Measurements from ENCODE around the gene HOOK2. TPM values are rescaled to one million over a fixed set of nuclear protein-coding genes. Genes with fewer than 3 reads are reported as not detected.

HOOK2 gene
- total and polyA plus RNA-seq, 4 donors, result 16.4 to 65.2 (median 32.6) TPM

- H3K27me3 ChIP-seq (ENCODE audit: control insufficient read depth, insufficient read depth, low read length), result peaks cover 5% of the 10 kb centered on the region
- no peaks in the 10 kb centered on the region for H3K9me3 ChIP-seq (ENCODE audit: control insufficient read depth, insufficient read depth, low read length)
- DNase-seq (ENCODE audit: low read depth in 4 of 6, low spot score in 6 of 6), result no peak
- H3K4me1 ChIP-seq (ENCODE audit: control insufficient read depth, insufficient read depth, low read length), result peaks cover 71% of the 10 kb centered on the region
- H3K27ac ChIP-seq (ENCODE audit: low read depth, low read length), result peak overlapping the region; percentile 95
- WGBS (ENCODE audit: insufficient coverage), result 7% methylated on average over 38 of the region's 46 CpGs
- H3K36me3 ChIP-seq (ENCODE audit: control insufficient read depth, insufficient read depth, low read length), result no peaks in the 10 kb centered on the region
- peak overlapping the region; percentile 61 for H3K4me3 ChIP-seq (ENCODE audit: low read depth, low read length)
These were observed 13.9 kb upstream of the HOOK2 start for GRCh38 chr19:12789098-12789903.

- H3K36me3 ChIP-seq (ENCODE audit: control insufficient read depth, insufficient read depth, low read length), result no peaks in the 10 kb centered on the region
- peak overlapping the region; percentile 95 for H3K27ac ChIP-seq (ENCODE audit: low read depth, low read length)
- WGBS (ENCODE audit: insufficient coverage), result 11% methylated on average over 9 of the region's 12 CpGs
- H3K4me1 ChIP-seq (ENCODE audit: control insufficient read depth, insufficient read depth, low read length), result peaks cover 73% of the 10 kb centered on the region
- no peaks in the 10 kb centered on the region for H3K9me3 ChIP-seq (ENCODE audit: control insufficient read depth, insufficient read depth, low read length)
- H3K4me3 ChIP-seq (ENCODE audit: low read depth, low read length), result peak overlapping the region; percentile 26
- H3K27me3 ChIP-seq (ENCODE audit: control insufficient read depth, insufficient read depth, low read length), result peaks cover 5% of the 10 kb centered on the region
- DNase-seq (ENCODE audit: low read depth in 4 of 6, low spot score in 6 of 6), result peak in 2 of 6 donors; percentile 52 to 84
These were observed 13.3 kb upstream of the HOOK2 start for GRCh38 chr19:12788682-12789097.

- Histone ChIP-seq H3K27me3 (ENCODE audit: control insufficient read depth, insufficient read depth, low read length) (peaks cover 5% of the 10 kb centered on the region), H3K27ac (ENCODE audit: low read depth, low read length) (peak overlapping the region; percentile 95), H3K36me3 (ENCODE audit: control insufficient read depth, insufficient read depth, low read length) (no peaks in the 10 kb centered on the region), H3K9me3 (ENCODE audit: control insufficient read depth, insufficient read depth, low read length) (no peaks in the 10 kb centered on the region), H3K4me3 (ENCODE audit: low read depth, low read length) (peak overlapping the region; percentile 26), H3K4me1 (ENCODE audit: control insufficient read depth, insufficient read depth, low read length) (peaks cover 76% of the 10 kb centered on the region)
- peak in 1 of 6 donors; percentile 46 for DNase-seq (ENCODE audit: low read depth in 4 of 6, low spot score in 6 of 6)
- WGBS (ENCODE audit: insufficient coverage), result 56% methylated on average over 3 of the region's 4 CpGs
These were observed 12.8 kb upstream of the HOOK2 start for GRCh38 chr19:12788042-12788681.

- WGBS (ENCODE audit: insufficient coverage), result 91% methylated on average over 6 of the region's 10 CpGs
- Histone ChIP-seq H3K9me3 (ENCODE audit: control insufficient read depth, insufficient read depth, low read length) (no peaks in the 10 kb centered on the region), H3K27me3 (ENCODE audit: control insufficient read depth, insufficient read depth, low read length) (peaks cover 2% of the 10 kb centered on the region), H3K4me1 (ENCODE audit: control insufficient read depth, insufficient read depth, low read length) (peaks cover 75% of the 10 kb centered on the region), H3K4me3 (ENCODE audit: low read depth, low read length) (no peak overlapping the region), H3K27ac (ENCODE audit: low read depth, low read length) (no peak overlapping the region), H3K36me3 (ENCODE audit: control insufficient read depth, insufficient read depth, low read length) (no peaks in the 10 kb centered on the region)
- no peak for DNase-seq (ENCODE audit: low read depth in 4 of 6, low spot score in 6 of 6)
These were observed 12.1 kb upstream of the HOOK2 start for GRCh38 chr19:12787458-12787857.

GRCh38 chr19:12786952-12787351 lies 11.6 kb upstream of the HOOK2 start:
- no peaks in the 10 kb centered on the region for H3K36me3 ChIP-seq (ENCODE audit: control insufficient read depth, insufficient read depth, low read length)
- H3K4me3 ChIP-seq (ENCODE audit: low read depth, low read length), result no peak overlapping the region
- DNase-seq (ENCODE audit: low read depth in 4 of 6, low spot score in 6 of 6), result no peak
- peak overlapping the region; percentile 92 for H3K27ac ChIP-seq (ENCODE audit: low read depth, low read length)
- WGBS (ENCODE audit: insufficient coverage), result 90% methylated on average over 3 of the region's 3 CpGs
- H3K27me3 ChIP-seq (ENCODE audit: control insufficient read depth, insufficient read depth, low read length), result peaks cover 2% of the 10 kb centered on the region
- peaks cover 74% of the 10 kb centered on the region for H3K4me1 ChIP-seq (ENCODE audit: control insufficient read depth, insufficient read depth, low read length)
- H3K9me3 ChIP-seq (ENCODE audit: control insufficient read depth, insufficient read depth, low read length), result no peaks in the 10 kb centered on the region

- DNase-seq (ENCODE audit: low read depth in 4 of 6, low spot score in 6 of 6), result no peak
- H3K4me3 ChIP-seq (ENCODE audit: low read depth, low read length), result no peak overlapping the region
- peaks cover 2% of the 10 kb centered on the region for H3K27me3 ChIP-seq (ENCODE audit: control insufficient read depth, insufficient read depth, low read length)
- H3K27ac ChIP-seq (ENCODE audit: low read depth, low read length), result peak overlapping the region; percentile 92
- WGBS (ENCODE audit: insufficient coverage), result 66% methylated on average over 15 of the region's 18 CpGs
- no peaks in the 10 kb centered on the region for H3K36me3 ChIP-seq (ENCODE audit: control insufficient read depth, insufficient read depth, low read length)
- no peaks in the 10 kb centered on the region for H3K9me3 ChIP-seq (ENCODE audit: control insufficient read depth, insufficient read depth, low read length)
- peaks cover 72% of the 10 kb centered on the region for H3K4me1 ChIP-seq (ENCODE audit: control insufficient read depth, insufficient read depth, low read length)
These were observed 11.0 kb upstream of the HOOK2 start for GRCh38 chr19:12786141-12786870.

GRCh38 chr19:12785431-12786031 lies 10.2 kb upstream of the HOOK2 start:
- H3K27me3 ChIP-seq (ENCODE audit: control insufficient read depth, insufficient read depth, low read length), result no peaks in the 10 kb centered on the region
- no peaks in the 10 kb centered on the region for H3K9me3 ChIP-seq (ENCODE audit: control insufficient read depth, insufficient read depth, low read length)
- no peaks in the 10 kb centered on the region for H3K36me3 ChIP-seq (ENCODE audit: control insufficient read depth, insufficient read depth, low read length)
- 77% methylated on average over 4 of the region's 4 CpGs for WGBS (ENCODE audit: insufficient coverage)
- no peak overlapping the region for H3K4me3 ChIP-seq (ENCODE audit: low read depth, low read length)
- peaks cover 64% of the 10 kb centered on the region for H3K4me1 ChIP-seq (ENCODE audit: control insufficient read depth, insufficient read depth, low read length)
- peak overlapping the region; percentile 92 for H3K27ac ChIP-seq (ENCODE audit: low read depth, low read length)
- no peak for DNase-seq (ENCODE audit: low read depth in 4 of 6, low spot score in 6 of 6)

- Histone ChIP-seq H3K36me3 (ENCODE audit: control insufficient read depth, insufficient read depth, low read length) (no peaks in the 10 kb centered on the region), H3K27ac (ENCODE audit: low read depth, low read length) (peak overlapping the region; percentile 92), H3K4me1 (ENCODE audit: control insufficient read depth, insufficient read depth, low read length) (peaks cover 59% of the 10 kb centered on the region), H3K27me3 (ENCODE audit: control insufficient read depth, insufficient read depth, low read length) (no peaks in the 10 kb centered on the region), H3K4me3 (ENCODE audit: low read depth, low read length) (no peak overlapping the region), H3K9me3 (ENCODE audit: control insufficient read depth, insufficient read depth, low read length) (no peaks in the 10 kb centered on the region)
- 64% methylated on average over 5 of the region's 5 CpGs for WGBS (ENCODE audit: insufficient coverage)
- no peak for DNase-seq (ENCODE audit: low read depth in 4 of 6, low spot score in 6 of 6)
These were observed 9.6 kb upstream of the HOOK2 start for GRCh38 chr19:12784871-12785430.

GRCh38 chr19:12784394-12784870 lies 9.1 kb upstream of the HOOK2 start:
- no peak overlapping the region for H3K4me3 ChIP-seq (ENCODE audit: low read depth, low read length)
- 72% methylated on average over 6 of the region's 10 CpGs for WGBS (ENCODE audit: insufficient coverage)

More at GRCh38 chr19:12784394-12784870, 9.1 kb upstream of the HOOK2 start:
- H3K36me3 ChIP-seq (ENCODE audit: control insufficient read depth, insufficient read depth, low read length), result no peaks in the 10 kb centered on the region
- H3K27me3 ChIP-seq (ENCODE audit: control insufficient read depth, insufficient read depth, low read length), result no peaks in the 10 kb centered on the region
- H3K27ac ChIP-seq (ENCODE audit: low read depth, low read length), result peak overlapping the region; percentile 92
- H3K4me1 ChIP-seq (ENCODE audit: control insufficient read depth, insufficient read depth, low read length), result peaks cover 64% of the 10 kb centered on the region
- no peaks in the 10 kb centered on the region for H3K9me3 ChIP-seq (ENCODE audit: control insufficient read depth, insufficient read depth, low read length)
- DNase-seq (ENCODE audit: low read depth in 4 of 6, low spot score in 6 of 6), result no peak

Data from spinal cord (tissue), 10 donors.